ENCODE data around the gene POU2AF1.

POU2AF1 gene

GRCh38 chr11:111359223-111360149 lies 19.6 kb downstream of the POU2AF1 start:
- no peak for DNase-seq (ENCODE audit: low read depth)
- no peaks in the 10 kb centered on the region for H3K36me3 ChIP-seq (ENCODE audit: control insufficient read depth, insufficient read depth, low read length, severe bottlenecking)

GRCh38 chr11:111358038-111359001 lies 20.8 kb downstream of the POU2AF1 start:
- Histone ChIP-seq H3K9me3 (ENCODE audit: control insufficient read depth, low read length) (no peaks in the 10 kb centered on the region), H3K27me3 (replicated peaks; ENCODE audit: control insufficient read depth, insufficient read depth, low read length) (peaks cover 13% of the 10 kb centered on the region), H3K9ac (ENCODE audit: low read length) (no peak overlapping the region), H3K4me3 (ENCODE audit: low read length) (no peak overlapping the region), H3K4me1 (ENCODE audit: control insufficient read depth, insufficient read depth, low read length) (no peaks in the 10 kb centered on the region), H3K36me3 (ENCODE audit: control insufficient read depth, insufficient read depth, low read length, severe bottlenecking) (no peaks in the 10 kb centered on the region)
- no peak for DNase-seq (ENCODE audit: low read depth)

More at GRCh38 chr11:111359223-111360149, 19.6 kb downstream of the POU2AF1 start:
- Histone ChIP-seq H3K4me1 (ENCODE audit: control insufficient read depth, insufficient read depth, low read length) (no peaks in the 10 kb centered on the region), H3K4me3 (ENCODE audit: low read length) (no peak overlapping the region), H3K9me3 (ENCODE audit: control insufficient read depth, low read length) (no peaks in the 10 kb centered on the region), H3K27me3 (replicated peaks; ENCODE audit: control insufficient read depth, insufficient read depth, low read length) (peaks cover 13% of the 10 kb centered on the region), H3K9ac (ENCODE audit: low read length) (no peak overlapping the region)

GRCh38 chr11:111357150-111358037 lies 21.7 kb downstream of the POU2AF1 start:
- Histone ChIP-seq H3K9me3 (ENCODE audit: control insufficient read depth, low read length) (no peaks in the 10 kb centered on the region), H3K4me1 (ENCODE audit: control insufficient read depth, insufficient read depth, low read length) (no peaks in the 10 kb centered on the region), H3K27me3 (replicated peaks; ENCODE audit: control insufficient read depth, insufficient read depth, low read length) (peaks cover 13% of the 10 kb centered on the region), H3K4me3 (ENCODE audit: low read length) (no peak overlapping the region), H3K36me3 (ENCODE audit: control insufficient read depth, insufficient read depth, low read length, severe bottlenecking) (no peaks in the 10 kb centered on the region), H3K9ac (ENCODE audit: low read length) (no peak overlapping the region)
- no peak for DNase-seq (ENCODE audit: low read depth)

- Histone ChIP-seq H3K9me3 (ENCODE audit: control insufficient read depth, low read length) (no peaks in the 10 kb centered on the region), H3K4me3 (ENCODE audit: low read length) (no peak overlapping the region), H3K9ac (ENCODE audit: low read length) (no peak overlapping the region), H3K36me3 (ENCODE audit: control insufficient read depth, insufficient read depth, low read length, severe bottlenecking) (no peaks in the 10 kb centered on the region), H3K4me1 (ENCODE audit: control insufficient read depth, insufficient read depth, low read length) (no peaks in the 10 kb centered on the region), H3K27me3 (replicated peaks; ENCODE audit: control insufficient read depth, insufficient read depth, low read length) (peaks cover 19% of the 10 kb centered on the region)
- DNase-seq (ENCODE audit: low read depth), result no peak
Measured at GRCh38 chr11:111356660-111357048, 22.4 kb downstream of the POU2AF1 start.

- no peaks in the 10 kb centered on the region for H3K4me1 ChIP-seq (ENCODE audit: control insufficient read depth, insufficient read depth, low read length)
- H3K9me3 ChIP-seq (ENCODE audit: control insufficient read depth, low read length), result no peaks in the 10 kb centered on the region
- H3K36me3 ChIP-seq (ENCODE audit: control insufficient read depth, insufficient read depth, low read length, severe bottlenecking), result no peaks in the 10 kb centered on the region
- H3K9ac ChIP-seq (ENCODE audit: low read length), result no peak overlapping the region
- no peak overlapping the region for H3K4me3 ChIP-seq (ENCODE audit: low read length)
- peaks cover 23% of the 10 kb centered on the region for H3K27me3 ChIP-seq (replicated peaks; ENCODE audit: control insufficient read depth, insufficient read depth, low read length)
- no peak for DNase-seq (ENCODE audit: low read depth)
Measured at GRCh38 chr11:111355956-111356659, 23.0 kb downstream of the POU2AF1 start.

GRCh38 chr11:111355101-111355500 lies 24.0 kb downstream of the POU2AF1 start:
- H3K9ac ChIP-seq (ENCODE audit: low read length), result no peak overlapping the region
- H3K36me3 ChIP-seq (ENCODE audit: control insufficient read depth, insufficient read depth, low read length, severe bottlenecking), result no peaks in the 10 kb centered on the region
- H3K9me3 ChIP-seq (ENCODE audit: control insufficient read depth, low read length), result no peaks in the 10 kb centered on the region
- H3K27me3 ChIP-seq (replicated peaks; ENCODE audit: control insufficient read depth, insufficient read depth, low read length), result peaks cover 23% of the 10 kb centered on the region
- no peak for DNase-seq (ENCODE audit: low read depth)
- H3K4me1 ChIP-seq (ENCODE audit: control insufficient read depth, insufficient read depth, low read length), result no peaks in the 10 kb centered on the region
- H3K4me3 ChIP-seq (ENCODE audit: low read length), result no peak overlapping the region

GRCh38 chr11:111354601-111354891 lies 24.5 kb downstream of the POU2AF1 start:
- DNase-seq (ENCODE audit: low read depth), result no peak
- H3K4me1 ChIP-seq (ENCODE audit: control insufficient read depth, insufficient read depth, low read length), result no peaks in the 10 kb centered on the region
- no peaks in the 10 kb centered on the region for H3K9me3 ChIP-seq (ENCODE audit: control insufficient read depth, low read length)
- H3K9ac ChIP-seq (ENCODE audit: low read length), result no peak overlapping the region
- peaks cover 23% of the 10 kb centered on the region for H3K27me3 ChIP-seq (replicated peaks; ENCODE audit: control insufficient read depth, insufficient read depth, low read length)
- H3K4me3 ChIP-seq (ENCODE audit: low read length), result no peak overlapping the region
- H3K36me3 ChIP-seq (ENCODE audit: control insufficient read depth, insufficient read depth, low read length, severe bottlenecking), result no peaks in the 10 kb centered on the region

GRCh38 chr11:111353776-111354600 lies 25.1 kb downstream of the POU2AF1 start:
- Histone ChIP-seq H3K9me3 (ENCODE audit: control insufficient read depth, low read length) (no peaks in the 10 kb centered on the region), H3K4me3 (ENCODE audit: low read length) (no peak overlapping the region)
- DNase-seq (ENCODE audit: low read depth), result no peak

GRCh38 chr11:111352935-111353710 lies 26.0 kb downstream of the POU2AF1 start:
- no peak overlapping the region for H3K4me3 ChIP-seq (ENCODE audit: low read length)
- H3K9ac ChIP-seq (ENCODE audit: low read length), result no peak overlapping the region
- no peaks in the 10 kb centered on the region for H3K36me3 ChIP-seq (ENCODE audit: control insufficient read depth, insufficient read depth, low read length, severe bottlenecking)
- H3K9me3 ChIP-seq (ENCODE audit: control insufficient read depth, low read length), result no peaks in the 10 kb centered on the region
- peaks cover 23% of the 10 kb centered on the region for H3K27me3 ChIP-seq (replicated peaks; ENCODE audit: control insufficient read depth, insufficient read depth, low read length)
- H3K4me1 ChIP-seq (ENCODE audit: control insufficient read depth, insufficient read depth, low read length), result no peaks in the 10 kb centered on the region
- peak; percentile 11 for DNase-seq (ENCODE audit: low read depth)

More at GRCh38 chr11:111353776-111354600, 25.1 kb downstream of the POU2AF1 start:
- Histone ChIP-seq H3K9ac (ENCODE audit: low read length) (no peak overlapping the region), H3K27me3 (replicated peaks; ENCODE audit: control insufficient read depth, insufficient read depth, low read length) (peaks cover 23% of the 10 kb centered on the region), H3K4me1 (ENCODE audit: control insufficient read depth, insufficient read depth, low read length) (no peaks in the 10 kb centered on the region), H3K36me3 (ENCODE audit: control insufficient read depth, insufficient read depth, low read length, severe bottlenecking) (no peaks in the 10 kb centered on the region)
